T follicular helper cell (primary cell): ENCODE data around the gene TNFAIP2.

Source experiments
- DNase-seq: peaks from one replicate; pipeline ENCODE4 v3.0.0-alpha.2; 2020; ENCODE audit warnings: low read depth

TNFAIP2 gene

DNA sequence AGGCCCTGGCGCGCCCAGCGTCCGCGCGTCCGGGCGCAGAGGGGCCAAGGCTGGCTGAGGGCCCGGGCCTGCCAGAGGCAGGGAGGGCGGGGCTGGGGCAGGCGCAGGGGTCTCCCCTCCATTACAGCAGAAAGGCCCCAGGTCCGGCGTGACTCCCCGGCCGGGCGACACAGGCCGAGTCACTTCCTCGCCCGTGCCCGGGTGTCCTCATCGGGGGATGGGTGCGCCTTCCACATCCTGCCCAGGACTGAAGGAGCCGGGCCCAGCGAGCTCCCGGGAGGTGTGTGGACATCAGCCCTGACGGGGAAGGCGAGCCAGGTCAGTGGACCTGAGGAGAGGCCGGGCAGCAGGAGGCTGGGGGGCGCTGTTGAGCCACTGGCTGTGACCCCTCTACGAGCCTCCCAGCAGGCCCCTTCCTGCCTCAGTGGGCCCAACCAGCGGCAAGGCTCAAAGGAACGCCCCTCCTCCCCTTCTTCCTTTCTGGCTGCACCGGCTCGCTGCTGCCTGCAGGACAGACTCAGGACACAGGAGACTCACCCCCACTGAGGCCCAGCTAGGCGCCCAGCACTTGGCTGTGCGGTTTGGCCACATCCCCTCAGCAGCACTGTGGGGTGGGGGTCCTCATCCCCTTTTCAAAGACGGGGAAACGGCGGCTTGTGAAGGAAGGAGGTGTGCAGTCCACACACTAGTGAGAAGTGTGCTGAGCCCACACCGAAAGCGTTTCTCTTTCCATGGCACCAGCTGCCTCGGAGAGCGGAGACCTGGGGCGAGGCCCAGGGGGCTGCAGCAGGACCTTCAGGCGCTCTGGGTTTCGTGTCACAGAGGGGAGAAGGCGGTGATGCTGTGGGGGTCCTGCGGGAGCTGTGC lies 606 bp downstream of the TNFAIP2 start:
- no peak for DNase-seq

DNA sequence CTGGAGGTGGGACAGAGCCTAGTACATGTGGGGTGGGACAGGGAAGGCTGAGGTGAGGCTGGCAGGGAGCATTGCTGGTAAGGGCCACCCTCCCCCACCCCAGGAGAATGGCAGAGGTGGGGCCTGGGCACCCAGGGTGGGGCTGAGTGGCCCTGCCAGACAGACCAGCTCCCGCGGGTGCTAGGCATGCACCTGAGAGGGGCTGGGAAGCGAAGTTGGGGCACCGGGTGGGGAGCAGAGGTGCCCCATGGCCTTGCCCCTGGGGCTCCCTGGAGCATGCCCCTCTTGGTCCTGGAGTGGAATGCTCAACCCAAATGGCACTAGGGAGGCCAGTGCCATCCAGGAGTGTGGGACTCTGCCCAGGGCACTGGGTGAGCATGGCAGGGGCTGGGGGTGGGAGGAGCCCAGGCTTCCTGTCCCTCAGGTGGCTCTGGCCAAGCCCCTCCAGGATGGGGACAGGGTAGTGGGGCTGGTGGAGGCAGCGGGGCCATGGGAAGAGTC lies 1.3 kb downstream of the TNFAIP2 start:
- DNase-seq = no peak

DNA sequence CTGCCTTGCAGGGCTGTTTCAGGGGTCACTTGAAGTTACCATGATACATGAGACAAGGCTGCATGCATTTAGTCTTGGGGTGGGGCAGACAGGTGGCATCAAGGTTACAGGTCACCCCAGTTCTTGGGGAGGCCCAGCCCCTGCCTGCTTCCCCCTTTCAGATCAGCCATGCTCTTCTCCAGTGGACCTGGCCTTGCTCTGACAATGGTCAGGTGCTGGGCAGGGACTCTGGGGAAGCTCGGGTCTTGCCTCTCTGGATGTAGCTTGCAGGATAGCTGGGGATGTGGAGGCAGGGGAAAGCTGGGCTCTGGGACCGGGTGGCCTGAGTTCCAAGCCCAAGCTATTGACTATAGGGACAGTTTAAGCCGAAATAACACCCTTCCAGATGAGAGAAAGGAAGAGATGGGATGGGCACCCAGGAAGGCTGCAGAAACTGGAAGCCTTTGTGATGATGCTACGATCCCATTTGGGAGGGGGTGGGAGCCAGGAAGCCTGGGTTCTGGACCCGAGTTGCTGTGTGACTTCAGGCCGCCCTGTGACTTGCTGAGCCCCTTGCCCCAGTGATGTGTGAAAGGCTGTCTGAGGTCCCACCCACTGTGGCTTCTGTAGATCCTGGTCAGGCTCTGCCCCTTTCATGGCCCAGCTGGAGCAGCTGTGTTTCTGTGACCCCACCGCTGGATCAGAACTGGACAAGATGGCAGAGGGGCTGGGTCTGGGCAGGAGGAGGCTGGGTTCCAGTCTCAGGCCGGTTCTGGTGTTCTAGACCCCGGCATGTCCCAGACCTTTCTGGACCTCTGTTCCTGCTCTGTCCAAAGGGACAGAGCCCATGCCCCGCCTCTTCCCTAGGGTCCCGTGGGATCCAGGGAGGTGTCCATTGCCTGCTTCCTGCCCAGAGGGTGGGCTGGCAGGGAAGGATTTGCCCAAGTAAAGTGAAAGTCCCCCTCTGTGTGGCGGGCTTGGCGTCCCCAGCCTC lies 2.1 kb downstream of the TNFAIP2 start:
- no peak for DNase-seq

DNA sequence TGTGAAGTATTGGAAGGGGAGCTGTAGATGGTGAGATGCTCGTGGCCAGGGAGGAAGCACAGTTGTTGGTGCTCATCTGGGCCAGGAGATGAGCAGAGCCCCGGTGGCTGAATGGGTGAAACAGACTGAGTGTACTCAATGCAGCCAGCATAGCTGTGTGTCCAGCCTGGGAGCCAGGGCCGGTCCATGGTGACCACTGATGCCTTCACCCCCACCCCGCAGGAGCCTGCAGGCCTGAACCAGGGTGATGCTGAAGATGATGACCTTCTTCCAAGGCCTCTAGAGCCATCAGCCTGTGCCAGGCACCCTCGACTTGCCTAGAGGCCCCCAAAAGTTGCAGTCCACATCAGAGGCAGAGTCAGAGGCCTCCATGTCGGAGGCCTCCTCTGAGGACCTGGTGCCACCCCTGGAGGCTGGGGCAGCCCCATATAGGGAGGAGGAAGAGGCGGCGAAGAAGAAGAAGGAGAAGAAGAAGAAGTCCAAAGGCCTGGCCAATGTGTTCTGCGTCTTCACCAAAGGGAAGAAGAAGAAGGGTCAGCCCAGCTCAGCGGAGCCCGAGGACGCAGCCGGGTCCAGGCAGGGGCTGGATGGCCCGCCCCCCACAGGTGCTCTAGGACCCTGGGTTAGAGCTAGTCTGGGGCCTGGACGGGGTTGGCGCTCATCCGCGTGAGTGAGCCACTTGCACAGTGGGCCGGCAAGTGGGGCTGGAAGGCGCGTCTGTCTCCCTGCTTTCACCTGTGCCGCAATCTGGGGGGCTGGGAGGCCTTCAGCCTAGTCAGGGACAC lies 3.0 kb downstream of the TNFAIP2 start:
- DNase-seq = no peak

DNA sequence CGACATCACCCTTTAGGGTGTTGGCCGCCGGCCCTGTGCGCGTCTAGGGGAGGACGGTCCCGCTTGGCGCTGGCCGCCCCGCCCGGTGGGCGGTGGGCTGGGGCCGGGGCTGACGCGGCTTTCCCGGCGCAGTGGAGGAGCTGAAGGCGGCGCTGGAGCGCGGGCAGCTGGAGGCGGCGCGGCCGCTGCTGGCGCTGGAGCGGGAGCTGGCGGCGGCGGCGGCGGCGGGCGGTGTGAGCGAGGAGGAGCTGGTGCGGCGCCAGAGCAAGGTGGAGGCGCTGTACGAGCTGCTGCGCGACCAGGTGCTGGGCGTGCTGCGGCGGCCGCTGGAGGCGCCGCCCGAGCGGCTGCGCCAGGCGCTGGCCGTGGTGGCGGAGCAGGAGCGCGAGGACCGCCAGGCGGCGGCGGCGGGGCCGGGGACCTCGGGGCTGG lies 3.6 kb downstream of the TNFAIP2 start:
- no peak for DNase-seq

DNA sequence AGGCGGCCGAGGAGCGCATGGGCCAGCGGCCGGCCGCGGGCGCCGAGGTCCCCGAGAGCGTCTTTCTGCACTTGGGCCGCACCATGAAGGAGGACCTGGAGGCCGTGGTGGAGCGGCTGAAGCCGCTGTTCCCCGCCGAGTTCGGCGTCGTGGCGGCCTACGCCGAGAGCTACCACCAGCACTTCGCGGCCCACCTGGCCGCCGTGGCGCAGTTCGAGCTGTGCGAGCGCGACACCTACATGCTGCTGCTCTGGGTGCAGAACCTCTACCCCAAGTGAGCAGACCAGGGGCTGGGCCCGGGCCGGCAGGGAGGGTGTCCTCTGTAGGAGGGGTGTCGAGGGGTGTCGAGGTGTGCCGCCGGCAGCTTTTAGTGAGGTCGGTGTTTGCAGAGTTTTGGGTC lies 4.1 kb downstream of the TNFAIP2 start:
- no peak for DNase-seq

DNA sequence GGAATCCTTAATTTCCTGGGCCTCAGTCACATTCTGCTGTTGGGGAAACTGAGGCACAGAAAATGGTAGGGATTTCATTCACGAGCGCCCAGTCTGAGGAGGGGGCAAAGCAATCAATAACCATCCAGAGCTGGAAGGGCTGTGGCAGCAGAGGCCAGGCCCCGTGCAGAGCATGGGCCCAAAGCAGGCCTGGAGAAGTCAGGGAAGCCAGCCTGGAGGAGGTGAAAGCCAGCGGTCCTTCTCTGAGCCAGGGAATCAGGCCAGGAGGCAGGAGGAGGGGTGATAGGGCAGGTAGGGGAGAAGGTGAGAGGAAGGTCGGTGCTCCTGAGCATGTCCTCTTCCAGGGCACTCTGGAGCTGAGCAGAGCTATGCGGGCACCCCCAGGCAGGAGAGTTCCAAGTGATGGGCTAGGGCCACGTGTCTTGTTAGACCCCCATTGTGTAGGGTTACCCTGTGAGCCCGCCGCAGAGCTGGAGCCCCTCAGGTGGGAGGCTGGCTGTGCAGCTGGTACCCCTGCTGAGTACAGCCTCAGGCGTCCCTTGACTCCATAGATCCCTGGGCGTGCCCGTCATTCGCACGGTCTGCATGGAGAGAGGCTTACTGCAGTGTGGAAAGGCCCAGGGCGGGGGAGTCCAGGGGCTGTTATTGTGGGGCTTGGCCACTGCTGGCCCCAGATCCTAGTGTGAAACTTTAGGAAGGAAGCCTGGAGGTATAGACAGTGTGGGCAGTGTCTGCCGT lies 4.8 kb downstream of the TNFAIP2 start:
- DNase-seq = no peak

DNA sequence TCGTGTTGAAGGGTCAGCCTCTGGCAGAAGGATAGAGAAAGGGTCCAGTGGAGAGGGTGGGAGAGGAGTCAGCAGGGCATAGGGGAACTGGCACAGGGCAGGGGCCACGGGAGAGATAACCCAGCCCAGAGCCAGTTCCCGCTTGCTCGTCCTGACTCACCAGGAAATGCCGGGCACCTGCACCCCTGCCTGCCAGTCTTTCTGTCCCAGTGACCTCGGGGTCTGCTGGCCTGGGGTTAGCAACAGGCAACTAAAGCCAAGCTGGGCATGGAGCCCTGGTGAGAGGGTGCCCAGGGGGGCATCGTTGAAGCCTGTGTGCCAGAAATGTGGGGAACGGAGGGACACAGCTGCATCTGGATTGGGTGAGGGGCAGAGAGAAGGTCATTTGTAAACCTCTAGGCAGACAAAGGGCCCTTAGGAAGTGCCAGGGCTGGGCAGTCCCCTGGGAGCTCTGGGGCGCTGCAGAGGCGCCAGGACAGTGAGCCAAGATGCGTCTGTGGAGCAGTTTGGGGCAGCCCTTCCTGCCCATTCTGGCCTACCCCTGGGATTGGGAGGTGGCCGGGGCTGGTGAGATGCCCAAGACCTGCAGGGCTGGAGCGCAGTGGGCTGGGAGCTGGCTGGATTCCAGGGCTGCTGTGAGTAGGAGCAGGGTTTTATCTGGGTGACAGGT lies 5.5 kb downstream of the TNFAIP2 start:
- no peak for DNase-seq

DNA sequence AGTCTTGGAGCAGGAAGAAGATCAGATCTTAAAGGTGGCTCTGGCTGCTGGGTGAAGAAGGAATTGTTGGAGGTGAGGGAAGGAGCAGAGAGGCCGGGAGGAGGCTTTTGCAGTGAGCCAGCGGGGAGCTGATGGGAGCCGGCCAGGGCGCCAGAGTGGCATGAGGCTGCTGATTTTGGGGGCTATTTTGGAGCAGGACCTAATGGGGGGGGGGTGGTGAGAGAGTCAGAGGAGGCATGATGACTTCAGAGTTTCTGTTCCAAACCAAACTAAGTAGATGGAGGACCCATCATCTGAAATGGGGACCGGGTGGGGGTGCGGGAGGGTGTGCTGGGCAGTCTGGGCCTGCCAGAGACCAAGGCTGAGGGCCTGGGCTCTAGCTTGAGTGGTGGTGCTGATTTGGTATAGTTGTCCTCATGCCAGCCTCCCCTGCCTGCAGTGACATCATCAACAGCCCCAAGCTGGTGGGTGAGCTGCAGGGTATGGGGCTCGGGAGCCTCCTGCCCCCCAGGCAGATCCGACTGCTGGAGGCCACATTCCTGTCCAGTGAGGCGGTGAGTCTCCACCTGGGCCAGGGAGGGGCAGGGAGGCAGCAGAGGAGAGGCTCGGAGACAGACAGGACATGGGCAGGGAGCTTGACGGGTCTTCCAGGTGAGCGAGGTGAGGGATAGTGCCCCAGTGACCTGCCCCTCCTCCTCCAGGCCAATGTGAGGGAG lies 6.2 kb downstream of the TNFAIP2 start:
- DNase-seq = no peak

DNA sequence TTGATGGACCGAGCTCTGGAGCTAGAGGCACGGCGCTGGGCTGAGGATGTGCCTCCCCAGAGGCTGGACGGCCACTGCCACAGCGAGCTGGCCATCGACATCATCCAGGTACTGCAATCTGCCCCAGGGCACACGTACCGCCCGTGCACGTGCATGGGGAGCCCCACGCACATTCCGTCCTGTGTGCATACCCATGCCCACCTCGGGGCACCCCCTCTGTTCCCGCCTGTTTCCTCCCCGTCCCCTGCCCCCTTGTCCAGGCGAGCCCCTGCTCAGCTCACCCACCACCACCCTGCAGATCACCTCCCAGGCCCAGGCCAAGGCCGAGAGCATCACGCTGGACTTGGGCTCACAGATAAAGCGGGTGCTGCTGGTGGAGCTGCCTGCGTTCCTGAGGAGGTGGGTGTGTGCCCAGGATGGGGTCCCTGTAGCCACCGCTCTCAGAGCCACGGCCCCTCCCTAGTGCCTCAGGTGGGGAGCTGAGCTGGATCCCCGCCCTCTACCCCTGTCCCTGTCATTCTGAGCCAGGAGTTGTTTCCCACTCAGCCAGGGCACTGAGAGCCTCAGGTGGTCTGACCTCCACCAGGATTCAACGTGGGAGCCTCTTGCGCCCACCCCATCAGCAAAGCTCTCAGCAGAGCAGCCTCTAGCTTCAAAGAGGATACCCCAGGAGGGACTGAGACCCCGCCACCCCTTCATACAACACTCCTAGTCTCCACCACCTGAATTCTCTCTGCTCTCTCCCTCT lies 6.9 kb downstream of the TNFAIP2 start:
- no peak for DNase-seq

DNA sequence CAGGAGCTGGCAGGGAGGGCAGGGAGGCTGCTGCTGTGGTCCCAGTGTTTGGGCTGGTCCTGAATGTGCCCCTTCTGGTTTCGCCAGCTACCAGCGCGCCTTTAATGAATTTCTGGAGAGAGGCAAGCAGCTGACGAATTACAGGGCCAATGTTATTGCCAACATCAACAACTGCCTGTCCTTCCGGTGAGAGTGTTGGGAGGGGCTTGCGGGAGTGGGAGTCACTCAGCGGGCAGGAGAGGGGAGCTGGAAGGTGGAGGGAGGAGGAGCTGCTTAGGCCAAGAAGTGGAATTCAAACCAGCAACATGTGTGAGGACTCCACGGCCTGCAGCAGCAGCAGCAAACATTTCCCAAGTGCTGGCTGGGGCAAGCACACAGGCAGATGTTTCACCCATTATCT lies 7.7 kb downstream of the TNFAIP2 start:
- DNase-seq = no peak

DNA sequence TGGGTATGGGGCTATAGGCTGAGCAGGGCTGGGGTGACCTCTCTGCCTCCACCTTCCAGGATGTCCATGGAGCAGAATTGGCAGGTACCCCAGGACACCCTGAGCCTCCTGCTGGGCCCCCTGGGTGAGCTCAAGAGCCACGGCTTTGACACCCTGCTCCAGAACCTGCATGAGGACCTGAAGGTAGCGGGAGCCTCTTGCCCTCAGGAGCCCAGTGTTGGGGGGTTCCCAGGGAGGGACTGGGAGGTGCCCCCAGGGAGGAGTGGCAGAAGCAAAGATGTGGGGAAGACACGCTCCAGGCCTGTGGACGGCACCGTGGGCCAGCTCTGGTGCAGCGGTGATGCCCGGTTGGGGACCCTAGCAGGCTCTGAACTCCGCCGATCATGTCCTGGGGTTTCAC lies 8.3 kb downstream of the TNFAIP2 start:
- DNase-seq = no peak

DNA sequence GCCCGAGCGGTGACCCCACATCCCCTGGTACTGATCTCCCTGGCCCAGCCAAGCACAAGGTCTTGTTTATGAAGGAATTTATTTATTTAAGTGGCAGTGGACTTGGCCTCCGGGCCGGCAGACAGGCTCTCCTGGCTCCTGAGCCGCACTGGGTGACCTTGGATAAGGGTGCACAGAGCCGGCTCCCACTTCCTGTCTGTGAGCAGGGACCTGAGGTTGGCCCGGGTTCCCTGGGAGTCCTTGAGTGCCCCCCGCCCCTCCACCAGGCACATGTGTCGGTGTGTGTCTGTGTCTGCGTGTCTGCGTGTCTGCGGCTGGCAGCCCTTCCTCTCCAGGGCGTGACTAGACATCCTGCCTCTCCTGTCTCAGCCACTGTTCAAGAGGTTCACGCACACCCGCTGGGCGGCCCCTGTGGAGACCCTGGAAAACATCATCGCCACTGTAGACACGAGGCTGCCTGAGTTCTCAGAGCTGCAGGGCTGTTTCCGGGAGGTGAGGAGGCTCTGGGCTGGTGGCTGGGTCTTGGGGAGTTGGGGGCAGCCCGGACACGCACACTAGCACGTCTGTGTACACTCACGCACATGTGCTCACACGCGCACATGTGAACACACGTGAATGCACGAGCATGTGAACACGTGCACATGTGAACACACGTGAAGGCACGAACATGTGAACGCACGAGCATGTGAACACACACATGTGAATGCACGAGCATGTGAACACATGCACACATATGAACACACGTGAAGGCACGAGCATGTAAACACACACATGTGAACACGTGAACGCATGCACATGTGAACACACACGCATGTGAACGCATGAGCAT lies 9.3 kb downstream of the TNFAIP2 start:
- DNase-seq = no peak

DNA sequence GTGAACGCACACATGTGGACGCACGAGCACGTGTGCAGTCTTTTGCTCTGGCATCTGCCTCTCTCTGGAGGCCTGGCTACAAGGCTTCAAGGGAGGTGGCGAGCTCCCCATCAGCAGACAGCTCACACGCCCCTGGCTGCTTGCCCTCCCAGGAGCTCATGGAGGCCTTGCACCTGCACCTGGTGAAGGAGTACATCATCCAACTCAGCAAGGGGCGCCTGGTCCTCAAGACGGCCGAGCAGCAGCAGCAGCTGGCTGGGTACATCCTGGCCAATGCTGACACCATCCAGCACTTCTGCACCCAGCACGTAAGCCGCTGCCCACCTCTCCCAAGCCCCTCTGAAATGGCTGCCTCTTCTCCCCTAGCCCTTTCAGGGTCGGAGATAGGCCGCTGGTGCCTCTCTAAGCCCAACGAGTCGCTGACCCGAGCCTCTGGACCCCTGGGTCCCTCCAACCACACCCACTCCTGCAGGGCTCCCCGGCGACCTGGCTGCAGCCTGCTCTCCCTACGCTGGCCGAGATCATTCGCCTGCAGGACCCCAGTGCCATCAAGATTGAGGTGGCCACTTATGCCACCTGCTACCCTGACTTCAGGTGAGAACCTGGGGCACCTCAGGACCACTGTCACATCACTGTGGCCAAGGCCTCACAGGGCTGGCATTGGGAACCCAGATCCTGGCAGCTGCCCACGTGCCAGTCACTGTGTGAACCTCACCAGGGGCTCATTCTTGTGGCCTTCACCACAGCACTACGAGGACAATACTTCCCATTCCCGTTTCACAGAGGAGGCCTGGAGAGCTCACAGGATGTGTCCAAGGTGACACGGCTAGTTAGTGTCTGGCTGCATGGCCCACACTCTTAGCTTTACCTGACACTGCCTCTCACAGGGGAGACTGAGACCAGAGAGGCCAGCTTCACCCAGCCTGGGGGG lies 10.2 kb downstream of the TNFAIP2 start:
- no peak for DNase-seq

DNA sequence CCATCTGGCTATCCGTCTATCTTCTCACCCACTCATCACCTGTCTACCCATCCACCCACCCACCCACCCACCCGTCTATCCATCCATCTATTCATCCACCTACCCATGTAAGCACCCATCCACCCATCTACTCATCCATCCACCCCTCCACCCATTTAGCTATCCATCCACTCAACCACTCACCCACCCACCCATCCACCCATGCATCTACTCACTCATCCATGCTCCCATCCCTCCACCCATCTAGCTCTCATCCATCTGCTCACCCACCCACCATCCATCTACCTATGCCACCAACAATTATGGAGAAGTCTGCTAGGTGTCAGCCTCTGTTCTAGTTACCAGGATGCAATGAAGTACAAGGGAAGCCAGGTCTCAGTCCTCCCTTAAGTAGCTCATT lies 11.1 kb downstream of the TNFAIP2 start:
- DNase-seq = no peak

DNA sequence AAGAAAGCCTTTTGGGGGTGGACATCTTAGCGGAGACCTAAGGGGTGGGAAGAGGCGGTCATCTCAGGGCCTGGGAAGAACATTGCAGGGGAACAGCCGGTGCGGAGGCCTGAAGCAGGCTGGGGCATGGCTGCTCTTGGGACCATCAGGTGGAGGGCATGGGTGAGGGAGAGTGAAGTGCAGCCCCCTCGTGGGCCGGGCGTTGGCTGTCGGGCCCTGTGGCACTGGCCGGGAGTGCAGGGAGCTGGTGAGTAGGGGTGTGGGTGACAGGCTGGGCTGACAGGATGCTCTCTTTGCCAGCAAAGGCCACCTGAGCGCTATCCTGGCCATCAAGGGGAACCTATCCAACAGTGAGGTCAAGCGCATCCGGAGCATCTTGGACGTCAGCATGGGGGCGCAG lies 11.7 kb downstream of the TNFAIP2 start:
- DNase-seq = no peak
